GM18519 (cell line): Measurements from ENCODE around the gene C1GALT1C1L.
A peak's percentile ranks its signal among the peaks of the same experiment; 100 is the strongest.
"Not testable (repeated sequence)": the region's sequence is repeated elsewhere in the genome, so short reads cannot be mapped to it uniquely, and the experiment has no call there.

ENCODE experiments used
- ATAC-seq: cut with Tn5 transposase; IDR thresholded peaks from one replicate; pipeline ENCODE4 v1.9.1; 2021; ENCODE audit warnings: mild to moderate bottlenecking, moderate library complexity; ENCODE audit not compliant: unreplicated experiment, low FRiP score

The C1GALT1C1L gene

DNA sequence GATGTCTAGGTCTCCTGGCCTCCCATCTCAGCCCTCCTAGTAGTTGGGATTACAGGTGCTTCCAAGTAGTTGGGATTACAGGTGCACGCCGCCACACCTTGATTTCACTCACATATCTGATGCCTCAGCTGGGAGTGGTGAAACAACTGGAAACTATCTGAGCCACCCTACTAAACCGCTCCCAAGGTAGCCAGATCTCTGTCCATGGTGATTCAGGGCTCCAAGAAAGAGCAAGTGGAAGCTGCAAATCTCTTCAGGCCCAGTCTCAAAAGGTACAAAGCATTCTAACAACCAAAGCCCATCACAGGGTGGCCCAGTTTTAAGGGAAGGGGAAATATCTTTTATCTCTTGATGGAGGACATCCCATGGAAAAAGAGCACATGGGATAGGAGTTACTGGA is 19.0 kb downstream of the C1GALT1C1L start:
- ATAC-seq, result no peak

DNA sequence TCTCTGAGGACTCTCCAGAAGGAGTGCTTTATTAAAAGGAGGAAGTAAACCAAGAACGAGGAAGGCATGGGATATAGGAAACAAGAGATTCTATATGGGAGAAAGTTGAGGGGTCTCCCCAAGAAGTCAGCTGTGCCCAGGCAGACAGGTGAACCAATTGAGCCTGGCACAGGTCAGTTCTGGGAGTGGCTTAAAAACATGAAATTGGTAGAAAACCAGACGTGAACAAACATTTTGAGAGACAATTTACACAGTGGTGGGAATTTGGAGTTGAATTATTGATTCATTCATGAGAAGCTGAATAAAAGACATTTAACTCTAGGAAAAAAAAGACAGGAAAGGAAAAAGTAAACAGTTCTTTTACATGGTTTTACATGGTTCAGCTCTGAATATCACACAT is 22.7 kb downstream of the C1GALT1C1L start:
- ATAC-seq, result no peak

DNA sequence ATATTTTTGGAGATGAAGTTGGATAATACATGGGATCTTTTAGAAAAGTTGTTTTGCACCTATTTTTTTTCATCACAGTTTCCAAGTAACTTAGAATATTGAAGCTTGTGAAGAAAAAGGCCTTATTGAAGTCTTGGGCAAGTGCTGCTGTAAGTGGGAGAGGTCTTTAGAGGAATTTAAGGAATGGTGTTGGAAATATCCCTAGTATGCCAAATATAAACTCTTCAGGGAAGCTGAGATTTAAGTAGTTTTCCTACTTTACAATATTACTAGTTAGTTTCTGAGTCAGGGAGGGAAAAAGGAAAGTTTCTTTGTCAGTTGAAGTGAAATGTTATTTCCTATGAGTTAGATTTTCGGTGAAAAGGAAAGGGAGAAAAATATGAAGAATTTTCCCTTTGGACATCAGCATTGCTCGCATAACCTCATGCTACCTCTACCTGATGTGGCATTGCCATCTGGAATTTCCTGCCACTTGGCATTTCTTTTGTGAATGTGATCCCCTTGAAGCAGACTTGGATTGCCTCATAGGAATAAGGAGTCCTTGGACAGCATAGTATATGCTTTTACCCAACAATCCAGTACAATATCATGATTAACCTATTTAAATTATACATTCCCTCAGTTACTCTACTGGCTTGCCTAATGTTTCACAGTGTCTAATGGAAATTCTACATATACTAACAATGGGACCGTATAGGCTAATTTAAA is 27.1 kb downstream of the C1GALT1C1L start:
- no peak for ATAC-seq

DNA sequence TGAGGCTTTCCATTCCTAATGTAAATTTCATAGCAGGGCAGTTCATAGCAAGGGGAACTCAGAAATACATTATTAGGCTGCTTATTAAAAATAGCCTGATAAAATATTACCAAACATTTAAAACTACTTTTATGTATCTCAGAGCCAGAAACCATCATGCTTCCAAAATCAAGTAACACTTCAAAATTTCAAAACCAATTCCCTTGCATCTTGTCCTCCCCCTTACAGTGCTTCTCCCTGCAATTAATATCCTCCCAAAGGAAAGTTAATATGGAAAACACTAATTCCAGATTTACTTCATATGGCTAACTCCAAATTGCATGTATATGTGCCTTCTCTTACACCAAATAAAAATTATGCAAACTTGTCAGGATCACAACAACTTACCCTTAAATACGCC is 32.5 kb downstream of the C1GALT1C1L start:
- ATAC-seq, result no peak

DNA sequence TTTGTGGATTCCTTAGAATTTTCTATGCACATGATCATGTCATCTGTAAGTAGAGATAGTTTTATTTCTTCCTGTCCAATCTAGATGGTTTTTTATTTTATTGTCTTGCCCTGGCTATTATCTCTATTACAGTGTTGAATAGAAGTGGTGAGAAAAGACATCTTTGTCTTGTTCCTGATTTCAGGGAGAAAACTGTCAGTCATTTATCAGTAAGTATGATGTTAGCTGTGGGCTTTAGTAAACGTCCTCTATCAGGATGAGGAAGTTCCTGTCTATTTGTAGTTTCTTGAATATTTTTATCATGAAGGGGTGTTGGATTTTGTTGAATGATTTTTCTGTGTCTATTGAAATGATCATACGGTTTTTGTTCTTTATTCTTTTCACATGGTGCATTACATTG is 33.9 kb downstream of the C1GALT1C1L start:
- no peak for ATAC-seq

DNA sequence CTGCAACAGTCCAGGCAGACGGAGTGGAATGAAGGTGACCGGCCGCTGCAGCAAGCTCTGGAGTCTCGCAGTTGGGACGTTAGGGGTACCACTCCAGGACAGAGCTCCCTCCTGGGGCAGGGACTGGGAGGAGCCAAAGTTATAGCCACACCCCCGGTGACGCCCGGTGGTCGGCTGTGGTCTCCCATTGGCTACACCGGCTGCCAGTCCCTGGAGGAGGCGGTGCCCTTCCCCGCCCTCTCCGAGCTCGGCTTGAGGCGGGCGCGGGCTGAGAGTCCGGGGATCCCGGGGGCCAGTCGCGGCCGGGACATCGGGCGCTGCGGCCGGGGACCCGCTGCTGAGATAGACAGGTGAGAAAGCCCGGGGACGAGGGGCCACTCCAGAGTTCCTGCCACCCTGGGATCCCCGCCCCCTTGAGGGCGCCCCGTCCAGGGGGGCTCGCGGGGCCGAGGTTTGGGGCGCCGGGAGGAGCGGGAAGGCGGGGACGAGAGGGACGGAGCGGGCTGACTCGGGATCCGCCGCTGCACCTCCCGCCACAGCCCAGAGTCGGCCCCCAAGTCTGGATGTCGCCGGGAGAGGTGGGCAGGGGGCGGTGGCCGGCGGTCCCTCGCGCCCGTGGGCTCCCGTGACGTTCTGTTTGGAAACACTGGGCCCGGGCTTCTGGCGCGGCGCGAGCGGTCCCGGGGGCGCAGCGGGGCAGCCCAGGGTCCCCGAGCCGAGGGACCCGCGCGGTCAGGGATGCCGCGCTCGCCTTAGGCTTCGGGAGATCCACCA is 39.0 kb downstream of the C1GALT1C1L start, which contains the start of gene PLEKHH2:
Gene PLEKHH2, plus strand, starts transcription at position 231 of the 774 bp plus-strand sequence. CDS start 7,414 bp downstream, outside the sequence.
- peak; percentile 95 for ATAC-seq

DNA sequence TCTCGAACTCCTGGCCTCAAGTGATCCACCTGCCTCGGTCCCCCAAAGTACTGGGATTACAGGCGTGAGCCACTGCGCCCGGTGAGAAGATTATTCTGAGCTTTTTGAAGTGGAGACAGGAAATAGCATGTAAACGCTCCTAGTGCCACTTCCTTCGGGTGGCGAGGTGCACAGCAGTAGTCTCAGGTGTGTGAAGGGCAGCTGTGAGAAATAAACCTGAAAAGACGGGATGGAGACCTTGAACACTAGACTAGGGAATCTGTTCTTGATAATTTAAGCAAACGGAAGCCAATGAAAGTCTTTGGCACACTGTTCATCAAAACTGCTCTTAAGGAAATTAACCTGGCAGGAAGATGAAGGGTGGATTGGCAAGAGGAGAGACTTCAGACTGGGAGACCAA is 39.6 kb downstream of the C1GALT1C1L start:
- no peak for ATAC-seq

DNA sequence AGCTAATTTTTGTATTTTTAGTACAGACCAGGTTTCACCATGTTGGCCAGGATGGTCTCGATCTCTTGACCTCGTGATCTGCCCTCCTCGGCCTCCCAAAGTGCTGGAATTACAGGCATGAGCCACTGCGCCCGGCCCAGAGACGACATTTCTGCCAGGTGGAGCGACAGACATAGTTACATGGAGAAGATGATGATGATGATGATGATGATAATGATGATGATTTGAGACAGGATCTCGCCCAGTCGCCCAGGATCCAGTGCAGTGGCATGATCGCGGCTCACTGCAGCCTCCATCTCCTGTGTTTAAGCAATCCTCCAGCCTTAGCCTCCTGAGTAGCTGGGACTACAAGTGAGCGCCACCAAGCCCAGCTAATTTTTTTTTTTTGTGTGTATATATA is 40.1 kb downstream of the C1GALT1C1L start:
- not testable (repeated sequence) for ATAC-seq

DNA sequence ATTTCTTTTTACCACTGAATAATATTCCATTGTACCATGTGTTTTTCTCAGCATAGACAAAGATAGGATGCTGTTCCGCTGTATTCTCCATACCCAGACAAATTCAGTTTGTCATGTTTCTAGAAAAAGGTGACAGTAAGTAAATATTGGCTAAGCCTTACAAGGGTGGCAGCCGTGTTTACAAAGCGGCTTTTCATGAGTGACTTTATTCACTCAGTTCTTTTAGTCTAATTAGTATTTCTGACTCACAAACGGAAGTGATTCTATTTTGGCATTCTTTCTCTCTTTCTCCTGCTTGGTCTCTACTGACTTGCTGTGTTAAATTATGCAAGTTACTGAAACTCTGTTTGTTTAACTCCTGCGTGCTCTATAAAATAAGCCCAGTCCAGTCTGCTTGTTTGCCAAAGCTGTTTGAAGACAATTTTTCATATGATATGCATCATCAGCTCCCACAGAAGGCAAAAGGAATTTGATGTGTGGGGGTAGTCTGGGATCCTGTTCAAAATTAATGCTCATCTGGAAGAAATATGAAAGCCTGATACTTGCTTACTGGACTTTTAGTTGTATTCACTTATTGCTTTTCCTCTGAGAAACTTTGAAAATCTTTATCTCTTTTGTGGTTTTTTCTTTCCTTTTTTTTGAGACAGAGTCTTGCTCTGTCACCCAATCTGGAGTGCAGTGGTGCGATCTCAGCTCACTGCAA is 41.5 kb downstream of the C1GALT1C1L start:
- no peak for ATAC-seq

DNA sequence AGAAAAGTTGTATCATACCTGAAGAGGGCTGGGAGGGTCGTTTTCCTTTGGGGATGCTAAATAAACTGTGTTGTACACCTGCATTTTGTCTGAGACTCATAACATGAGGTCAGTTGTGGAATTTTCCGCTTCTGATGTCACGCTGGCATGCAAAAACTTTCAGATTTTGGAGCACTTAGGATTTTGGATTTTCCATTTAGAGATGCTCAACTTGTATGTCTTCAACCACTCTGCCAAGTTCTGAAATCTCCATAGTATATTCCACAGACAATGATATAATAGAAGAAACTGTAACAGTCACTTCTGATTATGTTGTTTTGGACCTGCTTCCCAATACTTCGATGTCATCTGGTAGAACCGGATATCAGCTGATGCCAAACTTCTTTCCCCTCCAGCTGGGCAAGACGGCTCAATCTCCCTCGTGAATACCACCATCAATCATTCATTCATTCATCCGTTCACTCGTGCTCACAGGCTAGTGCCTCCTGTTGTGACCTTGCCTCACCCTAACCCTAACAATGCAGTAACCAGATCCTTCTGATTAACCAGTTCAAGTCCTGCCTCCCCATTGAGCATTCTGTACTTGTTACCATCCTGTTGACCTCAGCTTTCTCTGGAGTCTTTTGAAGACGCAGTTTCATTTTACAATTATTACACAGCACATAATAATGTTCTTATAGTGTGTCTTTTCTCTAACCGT is 44.5 kb downstream of the C1GALT1C1L start:
- no peak for ATAC-seq
